ENCODE measurements around the gene CSE1L. TPM values are rescaled to one million over a fixed set of nuclear protein-coding genes. Genes with fewer than 3 reads are reported as not detected.

CSE1L gene
- total and polyA plus RNA-seq, 2 donors from 2014 or later, result 32.4 to 39.6 TPM

DNA sequence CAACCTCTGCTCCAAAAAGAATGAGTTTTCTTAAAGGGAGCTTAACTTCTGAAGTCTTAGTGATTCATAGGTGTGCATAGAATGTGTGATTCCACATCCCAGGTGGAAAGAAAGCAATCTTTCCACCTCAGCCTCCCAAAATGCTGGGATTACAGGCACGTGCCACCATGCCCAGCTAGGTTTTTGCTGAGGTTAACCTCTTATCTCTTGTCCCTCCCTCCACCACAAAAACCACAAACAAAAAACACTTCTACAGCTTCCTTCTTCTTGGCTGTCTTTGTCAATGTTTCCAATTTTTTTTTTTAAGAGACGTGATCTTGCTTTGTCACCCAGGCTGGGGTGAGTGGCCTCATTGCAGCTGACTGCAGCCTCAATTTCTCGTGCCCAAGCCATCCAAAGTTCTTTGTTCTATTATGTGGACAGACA, 8.1 kb upstream of the CSE1L start:
- H3K4me1 ChIP-seq (ENCODE audit: control insufficient read depth in 2 of 3, insufficient read depth in 2 of 3, low read depth in 1 of 3, low read length in 3 of 3), result no peaks in the 10 kb centered on the region
- H3K27ac ChIP-seq (ENCODE audit: low read depth in 2 of 2, low read length in 2 of 2), result no peak overlapping the region
- FAIRE-seq (no peak), DNase-seq (no peak)
- H3K36me3 ChIP-seq (ENCODE audit: control insufficient read depth in 2 of 3, insufficient read depth in 3 of 3, low read length in 3 of 3), result peaks cover 3 to 15% (median 15%) of the 10 kb centered on the region in 3 donors
- H3K9ac ChIP-seq (ENCODE audit: low read length in 3 of 3), result no peak overlapping the region
- TF ChIP-seq, protein P1, sequence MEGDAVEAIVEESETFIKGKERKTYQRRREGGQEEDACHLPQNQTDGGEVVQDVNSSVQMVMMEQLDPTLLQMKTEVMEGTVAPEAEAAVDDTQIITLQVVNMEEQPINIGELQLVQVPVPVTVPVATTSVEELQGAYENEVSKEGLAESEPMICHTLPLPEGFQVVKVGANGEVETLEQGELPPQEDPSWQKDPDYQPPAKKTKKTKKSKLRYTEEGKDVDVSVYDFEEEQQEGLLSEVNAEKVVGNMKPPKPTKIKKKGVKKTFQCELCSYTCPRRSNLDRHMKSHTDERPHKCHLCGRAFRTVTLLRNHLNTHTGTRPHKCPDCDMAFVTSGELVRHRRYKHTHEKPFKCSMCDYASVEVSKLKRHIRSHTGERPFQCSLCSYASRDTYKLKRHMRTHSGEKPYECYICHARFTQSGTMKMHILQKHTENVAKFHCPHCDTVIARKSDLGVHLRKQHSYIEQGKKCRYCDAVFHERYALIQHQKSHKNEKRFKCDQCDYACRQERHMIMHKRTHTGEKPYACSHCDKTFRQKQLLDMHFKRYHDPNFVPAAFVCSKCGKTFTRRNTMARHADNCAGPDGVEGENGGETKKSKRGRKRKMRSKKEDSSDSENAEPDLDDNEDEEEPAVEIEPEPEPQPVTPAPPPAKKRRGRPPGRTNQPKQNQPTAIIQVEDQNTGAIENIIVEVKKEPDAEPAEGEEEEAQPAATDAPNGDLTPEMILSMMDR (IDR thresholded peaks at IDR 0.05; ENCODE audit: borderline replicate concordance, extremely low read depth, insufficient read depth), result no peak
- no peaks in the 10 kb centered on the region for H3K27me3 ChIP-seq (ENCODE audit: control insufficient read depth, insufficient read depth, low read length)
- H3K4me3 ChIP-seq (ENCODE audit: low read length in 3 of 3), result no peak overlapping the region
- intact Hi-C loops (cut with DNase I), result no loop called here
- H3K9me3 ChIP-seq (ENCODE audit: control insufficient read depth in 2 of 3, insufficient read depth in 1 of 3, low read length in 3 of 3), result no peaks in the 10 kb centered on the region

DNA sequence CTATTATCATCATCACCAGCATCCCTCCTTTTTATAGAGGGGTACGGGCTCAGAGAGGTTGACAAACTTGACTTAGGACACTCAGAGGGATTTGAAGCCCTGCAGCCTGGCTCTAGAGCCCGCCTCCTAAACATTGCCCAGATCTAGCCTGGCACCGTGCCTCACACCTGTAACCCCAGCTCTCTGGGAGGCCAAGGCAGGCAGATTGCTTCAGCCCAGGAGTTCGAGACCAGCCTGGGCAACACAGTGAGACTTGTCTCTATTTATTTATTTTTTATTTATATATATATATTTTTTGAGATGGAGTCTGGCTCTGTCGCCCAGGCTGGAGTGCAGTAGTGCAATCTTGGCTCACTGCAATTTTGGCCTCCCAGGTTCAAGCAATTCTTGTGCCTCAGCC, 6.3 kb upstream of the CSE1L start:
- intact Hi-C loops (cut with DNase I), result no loop called here
- TF ChIP-seq, protein P1 (IDR thresholded peaks at IDR 0.05; ENCODE audit: borderline replicate concordance, extremely low read depth, insufficient read depth), result no peak
- DNase-seq (no peak), FAIRE-seq (no peak)
- Histone ChIP-seq H3K9me3 (ENCODE audit: control insufficient read depth in 2 of 3, insufficient read depth in 1 of 3, low read length in 3 of 3) (no peaks in the 10 kb centered on the region), H3K4me1 (ENCODE audit: control insufficient read depth in 2 of 3, insufficient read depth in 2 of 3, low read depth in 1 of 3, low read length in 3 of 3) (no peaks in the 10 kb centered on the region), H3K4me3 (ENCODE audit: low read length in 3 of 3) (no peak overlapping the region), H3K9ac (ENCODE audit: low read length in 3 of 3) (no peak overlapping the region), H3K36me3 (ENCODE audit: control insufficient read depth in 2 of 3, insufficient read depth in 3 of 3, low read length in 3 of 3) (peaks cover 0 to 4% (median 4%) of the 10 kb centered on the region in 3 donors), H3K27ac (ENCODE audit: low read depth in 2 of 2, low read length in 2 of 2) (no peak overlapping the region), H3K27me3 (ENCODE audit: control insufficient read depth, insufficient read depth, low read length) (no peaks in the 10 kb centered on the region)

DNA sequence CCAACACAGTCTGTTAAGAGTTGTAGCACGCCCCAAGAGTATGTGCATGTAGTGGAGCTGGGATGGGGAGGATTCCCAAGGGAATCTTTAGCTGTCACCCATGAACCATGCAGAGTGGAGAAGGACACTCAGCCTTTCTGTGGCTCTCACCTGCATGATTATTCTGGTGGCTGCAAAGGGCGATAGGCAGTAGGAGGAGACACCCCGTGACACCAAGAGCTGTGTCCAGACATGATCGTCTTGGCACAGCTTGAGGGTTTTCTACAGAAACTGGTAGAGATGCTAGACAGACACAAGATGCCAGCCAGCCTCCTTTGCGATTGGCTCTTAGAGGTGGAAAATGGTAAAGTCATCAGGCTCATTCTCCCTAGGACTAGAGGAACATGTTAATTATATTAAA, 3.1 kb upstream of the CSE1L start:
- Histone ChIP-seq H3K4me1 (ENCODE audit: control insufficient read depth in 2 of 3, insufficient read depth in 2 of 3, low read depth in 1 of 3, low read length in 3 of 3) (peaks cover 0 to 11% (median 4%) of the 10 kb centered on the region in 3 donors), H3K27ac (ENCODE audit: low read depth in 2 of 2, low read length in 2 of 2) (no peak overlapping the region), H3K9me3 (ENCODE audit: control insufficient read depth in 2 of 3, insufficient read depth in 1 of 3, low read length in 3 of 3) (no peaks in the 10 kb centered on the region), H3K27me3 (ENCODE audit: control insufficient read depth, insufficient read depth, low read length) (no peaks in the 10 kb centered on the region), H3K36me3 (ENCODE audit: control insufficient read depth in 2 of 3, insufficient read depth in 3 of 3, low read length in 3 of 3) (no peaks in the 10 kb centered on the region), H3K4me3 (ENCODE audit: low read length in 3 of 3) (no peak overlapping the region), H3K9ac (ENCODE audit: low read length in 3 of 3) (no peak overlapping the region)
- intact Hi-C loops (cut with DNase I), result no loop called here
- DNase-seq (no peak), FAIRE-seq (no peak)
- TF ChIP-seq, protein P1 (IDR thresholded peaks at IDR 0.05; ENCODE audit: borderline replicate concordance, extremely low read depth, insufficient read depth), result no peak

All from kidney (tissue), 14 donors.